ENCODE measurements around the gene TNP2.

GRCh38 chr16:11241480-11242204, 27.5 kb downstream of the TNP2 start:
- TF ChIP-seq CTCF (IDR thresholded peaks at IDR 0.05; ENCODE audit: extremely low read depth in 1 of 2, insufficient read depth in 1 of 2, low read depth in 1 of 2, low read length in 2 of 2) (no peak), POLR2AphosphoS5 (IDR thresholded peaks at IDR 0.05; ENCODE audit: insufficient read depth, low read depth, low read length) (no peak), POLR2A (IDR thresholded peaks at IDR 0.05; ENCODE audit: low read depth, low read length) (no peak), EZH2 (IDR thresholded peaks at IDR 0.05; ENCODE audit: borderline replicate concordance, low read depth, low read length, severe bottlenecking) (no peak), MYC (IDR thresholded peaks at IDR 0.05; ENCODE audit: low read depth, low read length) (no peak), MAX (IDR thresholded peaks at IDR 0.05; ENCODE audit: insufficient read depth, insufficient read length) (no peak), JUN (IDR thresholded peaks at IDR 0.05; ENCODE audit: borderline replicate concordance, insufficient read depth, insufficient read length, low read depth) (no peak), FOS (IDR thresholded peaks at IDR 0.05; ENCODE audit: borderline replicate concordance, insufficient read depth, low read length) (no peak), GATA2 (IDR thresholded peaks at IDR 0.05; ENCODE audit: insufficient read depth, insufficient read length, low read depth, low read length) (no peak)
